Neural cell (in vitro differentiated cells): Measurements from ENCODE around the gene DOK4. TPM values are rescaled to one million over a fixed set of nuclear protein-coding genes. Genes with fewer than 3 reads are reported as not detected.

ENCODE experiments used
- H2AFZ ChIP-seq: fragments of 200-600, 300-800 bp; sonication (generic), shearing (Covaris generic); 2 replicates; pipeline ENCODE4 v1.6.0; 2014; ENCODE audit warnings: low read depth, mild to moderate bottlenecking, antibody characterized with exemption, low read length, moderate library complexity
- H3F3A ChIP-seq: fragments of 200-600 bp; shearing (Covaris generic); 2 replicates; pipeline ENCODE4 v1.6.1; 2016; ENCODE audit warnings: mild to moderate bottlenecking, moderate library complexity, mixed read lengths, antibody characterized with exemption, low read length; ENCODE audit not compliant: insufficient read depth, poor library complexity, severe bottlenecking
- H3K27ac ChIP-seq: fragments of 200-600, 300-800 bp; sonication (generic), shearing (Covaris generic); 2 replicates; pipeline ENCODE4 v1.5.1; 2014; ENCODE audit warnings: mild to moderate bottlenecking, low read length, moderate library complexity
- H3K27me3 ChIP-seq: fragments of 300-800, 200-600 bp; sonication (generic), shearing (Covaris generic); 2 replicates; pipeline ENCODE4 v1.6.0; 2014; ENCODE audit warnings: mild to moderate bottlenecking, low read depth, low read length, moderate library complexity; ENCODE audit not compliant: insufficient read depth
- H3K36me3 ChIP-seq: fragments of 300-800, 200-600 bp; sonication (generic), shearing (Covaris generic); 2 replicates; pipeline ENCODE4 v1.5.1; 2014; ENCODE audit warnings: mild to moderate bottlenecking, antibody characterized with exemption, low read length, moderate library complexity; ENCODE audit not compliant: insufficient read depth
- H3K4me2 ChIP-seq: fragments of 300-800, 200-600 bp; sonication (generic), shearing (Covaris generic); 2 replicates; pipeline ENCODE4 v1.6.0; 2014; ENCODE audit warnings: mild to moderate bottlenecking, low read length
- H3K4me3 ChIP-seq: fragments of 300-800, 200-600 bp; sonication (generic), shearing (Covaris generic); 2 replicates; pipeline ENCODE4 v1.5.1; 2014; ENCODE audit warnings: mild to moderate bottlenecking, low read length, moderate library complexity
- H3K79me2 ChIP-seq: fragments of 200-600 bp; shearing (Covaris generic); replicated peaks from 2 replicates; pipeline ENCODE4 v1.6.0; 2014; ENCODE audit warnings: mild to moderate bottlenecking, low read length, moderate library complexity; ENCODE audit not compliant: insufficient read depth
- H3K9ac ChIP-seq: fragments of 300-800, 200-600 bp; sonication (generic), shearing (Covaris generic); 2 replicates; pipeline ENCODE4 v1.6.1; 2016; ENCODE audit warnings: mild to moderate bottlenecking, low read length, mixed read lengths
- H3K9me2 ChIP-seq: fragments of 200-600 bp; shearing (Covaris generic); 2 replicates; pipeline ENCODE4 v1.6.1; 2016; ENCODE audit warnings: mild to moderate bottlenecking, low read length, mixed read lengths; ENCODE audit not compliant: insufficient read depth
- H3K9me3 ChIP-seq: fragments of 200-600, 300-800 bp; sonication (generic), shearing (Covaris generic); 2 replicates; pipeline ENCODE4 v1.6.1; 2016; ENCODE audit warnings: mild to moderate bottlenecking, mixed run types, low read length, moderate library complexity, mixed read lengths
- H4K20me1 ChIP-seq: fragments of 200-600 bp; shearing (Covaris generic); 2 replicates; pipeline ENCODE4 v1.6.1; 2016; ENCODE audit warnings: mild to moderate bottlenecking, mixed run types; ENCODE audit not compliant: insufficient read depth
- CTCF ChIP-seq: fragments of 450-650 bp; IDR thresholded peaks from 2 replicates; pipeline ENCODE4 v1.5.1; 2014; ENCODE audit warnings: antibody characterized with exemption, mild to moderate bottlenecking, moderate library complexity; ENCODE audit not compliant: poor library complexity, severe bottlenecking
- EP300 ChIP-seq: fragments of 450-650 bp; conservative IDR thresholded peaks from 2 replicates; pipeline ENCODE4 v1.6.1; 2014; ENCODE audit warnings: antibody characterized with exemption, mild to moderate bottlenecking, moderate library complexity; ENCODE audit not compliant: poor library complexity, severe bottlenecking
- EZH2 ChIP-seq: fragments of 200-600, 300-800 bp; shearing (Covaris generic), sonication (generic); IDR thresholded peaks from 2 replicates; pipeline ENCODE4 v1.6.1; 2014; ENCODE audit warnings: antibody characterized with exemption, low read length, borderline replicate concordance, mild to moderate bottlenecking; ENCODE audit not compliant: insufficient read depth, poor library complexity, severe bottlenecking
- MXI1 ChIP-seq: fragments of 450-650 bp; conservative IDR thresholded peaks from 2 replicates; pipeline ENCODE4 v1.6.1; 2014; ENCODE audit warnings: antibody characterized with exemption, mild to moderate bottlenecking; ENCODE audit not compliant: poor library complexity, severe bottlenecking
- POLR2AphosphoS5 ChIP-seq: IDR thresholded peaks from 2 replicates; pipeline ENCODE4 v1.6.1; 2012
- RAD21 ChIP-seq: fragments of 450-650 bp; conservative IDR thresholded peaks from 2 replicates; pipeline ENCODE4 v1.6.1; 2014; ENCODE audit warnings: antibody characterized with exemption, mild to moderate bottlenecking, moderate library complexity
- REST ChIP-seq: IDR thresholded peaks from 2 replicates; pipeline ENCODE4 v1.6.1; 2012; ENCODE audit warnings: borderline replicate concordance
- SMC3 ChIP-seq: fragments of 450-650 bp; conservative IDR thresholded peaks from 2 replicates; pipeline ENCODE4 v1.6.1; 2014; ENCODE audit warnings: antibody characterized with exemption, mild to moderate bottlenecking, moderate library complexity; ENCODE audit not compliant: poor library complexity
- TAF1 ChIP-seq: IDR thresholded peaks from 2 replicates; pipeline ENCODE4 v1.6.1; 2012; ENCODE audit warnings: low read depth
- polyA plus RNA-seq: library from polyadenylated mRNA; depleted of rRNA; stranded (reverse); fragments of >200 nt; gene quantifications from 2 replicates; pipeline ENCODE4 v1.2.3, GENCODE V29; 2014

Gene DOK4
- polyA plus RNA-seq, 1 donor from 2014 or later: 214 TPM

GRCh38 chr16:57498031-57498430, 11.7 kb upstream of the DOK4 start:
- Histone ChIP-seq H4K20me1 (no peaks in the 10 kb centered on the region), H3K27ac (no peak overlapping the region), H3K9me2 (no peaks in the 10 kb centered on the region), H3F3A (no peaks in the 10 kb centered on the region), H3K4me2 (no peak overlapping the region), H3K9ac (no peak overlapping the region), H3K79me2 (no peaks in the 10 kb centered on the region), H2AFZ (no peak overlapping the region), H3K4me3 (no peak overlapping the region), H3K9me3 (no peaks in the 10 kb centered on the region), H3K27me3 (no peaks in the 10 kb centered on the region), H3K36me3 (no peaks in the 10 kb centered on the region)
- TF ChIP-seq TAF1 (no peak), MXI1 (no peak), RAD21 (no peak), EP300 (no peak), POLR2AphosphoS5 (no peak), REST (no peak), CTCF (no peak), SMC3 (no peak), EZH2 (no peak)

GRCh38 chr16:57497121-57497520, 10.8 kb upstream of the DOK4 start:
- Histone ChIP-seq H3K36me3 (no peaks in the 10 kb centered on the region), H4K20me1 (no peaks in the 10 kb centered on the region), H3K9ac (no peak overlapping the region), H3K9me3 (no peaks in the 10 kb centered on the region), H3K4me2 (no peak overlapping the region), H3K9me2 (no peaks in the 10 kb centered on the region), H3K4me3 (no peak overlapping the region), H2AFZ (no peak overlapping the region), H3K79me2 (no peaks in the 10 kb centered on the region), H3K27me3 (no peaks in the 10 kb centered on the region), H3K27ac (no peak overlapping the region), H3F3A (no peaks in the 10 kb centered on the region)
- no peak for TF ChIP-seq EP300
- no peak for TF ChIP-seq EZH2
- TF ChIP-seq REST: no peak
- no peak for TF ChIP-seq POLR2AphosphoS5
- no peak for TF ChIP-seq RAD21
- TF ChIP-seq TAF1: no peak
- no peak for TF ChIP-seq CTCF
- no peak for TF ChIP-seq SMC3
- no peak for TF ChIP-seq MXI1
